HG02938 (cell line): ENCODE measurements around the gene ZER1.
"Not testable (repeated sequence)": the region's sequence is repeated elsewhere in the genome, so short reads cannot be mapped to it uniquely, and the experiment has no call there.

Experiments
- ATAC-seq: cut with Tn5 transposase; IDR thresholded peaks from one replicate; pipeline ENCODE4 v1.9.1; 2021; ENCODE audit warnings: mild to moderate bottlenecking, moderate library complexity; ENCODE audit not compliant: unreplicated experiment

Gene ZER1

GRCh38 chr9:128696923-128697707 is 74.6 kb downstream of the ZER1 start:
- no peak for ATAC-seq

- ATAC-seq = no peak
Observed at GRCh38 chr9:128694344-128694743, 77.4 kb downstream of the ZER1 start.

GRCh38 chr9:128693738-128694137 is 78.0 kb downstream of the ZER1 start:
- not testable (repeated sequence) for ATAC-seq

- no peak for ATAC-seq
Observed at GRCh38 chr9:128690684-128691034, 81.1 kb downstream of the ZER1 start.

GRCh38 chr9:128689820-128690683 is 81.7 kb downstream of the ZER1 start:
- ATAC-seq = no peak

GRCh38 chr9:128689293-128689774 is 82.4 kb downstream of the ZER1 start:
- ATAC-seq = peak; percentile 13

GRCh38 chr9:128688501-128689292 is 83.0 kb downstream of the ZER1 start, which contains the start of gene SET:
Gene SET (plus strand): TSS chr9:128689222. CDS start chr9:128689583, 361 bp downstream.
- ATAC-seq = peak; percentile 53

- no peak for ATAC-seq
Observed at GRCh38 chr9:128687453-128687852, 84.3 kb downstream of the ZER1 start.

- no peak for ATAC-seq
Observed at GRCh38 chr9:128685636-128686489, 85.9 kb downstream of the ZER1 start.

- peak; percentile 38 for ATAC-seq
Observed at GRCh38 chr9:128684325-128685199, 87.2 kb downstream of the ZER1 start.

- ATAC-seq = peak; percentile 7
Observed at GRCh38 chr9:128684065-128684324, 87.7 kb downstream of the ZER1 start.

- no peak for ATAC-seq
Observed at GRCh38 chr9:128683340-128684064, 88.2 kb downstream of the ZER1 start.
